Measurements from ENCODE around the gene MKRN3. TPM values are rescaled to one million over a fixed set of nuclear protein-coding genes. Genes with fewer than 3 reads are reported as not detected.
"Not testable (repeated sequence)": the region's sequence is repeated elsewhere in the genome, so short reads cannot be mapped to it uniquely, and the experiment has no call there.

Gene MKRN3
- total RNA-seq, 1 donor from 2014 or later, result 0.13 TPM

- ATAC-seq, result no peak
- DNase-seq (ENCODE audit: low spot score), result no peak
Measured at GRCh38 chr15:23578521-23579150, 13.2 kb downstream of the MKRN3 start.

GRCh38 chr15:23588268-23588667, 22.8 kb downstream of the MKRN3 start:
- ATAC-seq, result no peak

GRCh38 chr15:23589012-23589411, 23.5 kb downstream of the MKRN3 start:
- DNase-seq (ENCODE audit: low spot score) (no peak), ATAC-seq (no peak)

More at GRCh38 chr15:23588268-23588667, 22.8 kb downstream of the MKRN3 start:
- DNase-seq (ENCODE audit: low spot score), result no peak

GRCh38 chr15:23594252-23594770, 28.8 kb downstream of the MKRN3 start:
- no peak for DNase-seq (ENCODE audit: low spot score)
- ATAC-seq, result no peak

GRCh38 chr15:23595368-23595767, 29.9 kb downstream of the MKRN3 start:
- no peak for DNase-seq (ENCODE audit: low spot score)
- ATAC-seq, result no peak

GRCh38 chr15:23596736-23597135, 31.3 kb downstream of the MKRN3 start:
- ATAC-seq (no peak), DNase-seq (ENCODE audit: low spot score) (no peak)

- not testable (repeated sequence) for DNase-seq (ENCODE audit: low spot score); ATAC-seq
Measured at GRCh38 chr15:23597278-23597677, 31.8 kb downstream of the MKRN3 start.

- ATAC-seq, result no peak
- DNase-seq (ENCODE audit: low spot score), result no peak
Measured at GRCh38 chr15:23599053-23599452, 33.6 kb downstream of the MKRN3 start.

GRCh38 chr15:23602124-23602523, 36.6 kb downstream of the MKRN3 start:
- DNase-seq (ENCODE audit: low spot score) (no peak), ATAC-seq (no peak)

GRCh38 chr15:23606226-23606625, 40.8 kb downstream of the MKRN3 start:
- no peak for ATAC-seq

GRCh38 chr15:23616536-23616935, 51.1 kb downstream of the MKRN3 start:
- ATAC-seq, result no peak
- no peak for DNase-seq (ENCODE audit: low spot score)

More at GRCh38 chr15:23606226-23606625, 40.8 kb downstream of the MKRN3 start:
- no peak for DNase-seq (ENCODE audit: low spot score)

Other genes with a start within 250 kb of the MKRN3 start
- gene GOLGA6L26, start 231.5 kb upstream of the MKRN3 start, total RNA-seq, result not detected
- gene GOLGA8S, start 210.9 kb upstream of the MKRN3 start, total RNA-seq, result 0.35 TPM
- gene GOLGA6L2, start 118.4 kb upstream of the MKRN3 start, total RNA-seq, result not detected
- not detected for gene MAGEL2, start 82.2 kb downstream of the MKRN3 start, total RNA-seq
- gene NDN, start 121.6 kb downstream of the MKRN3 start, total RNA-seq, result 2.9 TPM

All from left lobe of liver (tissue), 2 donors.